Urinary bladder (tissue), 4 donors: ENCODE measurements around the gene ZMIZ2. TPM values are rescaled to one million over a fixed set of nuclear protein-coding genes. Genes with fewer than 3 reads are reported as not detected.

ENCODE experiments used
- DNase-seq: peaks from one replicate; pipeline ENCODE4 v3.0.0-alpha.2; 2015; ENCODE audit errors: extremely low spot score
- H3K27ac ChIP-seq: one replicate; pipeline ENCODE4 v1.5.1; 2013; ENCODE audit warnings: low read depth, mild to moderate bottlenecking, moderate library complexity
- H3K36me3 ChIP-seq: one replicate; pipeline ENCODE4 v1.6.1; 2013; ENCODE audit warnings: mild to moderate bottlenecking, moderate library complexity; ENCODE audit not compliant: insufficient read depth
- H3K4me1 ChIP-seq: one replicate; pipeline ENCODE4 v1.6.1; 2013; ENCODE audit warnings: mild to moderate bottlenecking, moderate library complexity; ENCODE audit not compliant: insufficient read depth
- H3K4me3 ChIP-seq: one replicate; pipeline ENCODE4 v1.5.1; 2013; ENCODE audit warnings: low read depth, low read length
- WGBS: extraction: QIAGEN DNeasy Blood & Tissue Kit; methylation state at CpG from one replicate; pipeline ENCODE4 v1.1.7; 2013; 5-methylcytosine and 5-hydroxymethylcytosine counted together
- polyA plus RNA-seq: library from polyadenylated mRNA; stranded (reverse); fragments of 200-250 nt; gene quantifications from one replicate; pipeline ENCODE4 v1.2.3, GENCODE V29; 2013
- total RNA-seq: library from RNA; depleted of rRNA; stranded (reverse); fragments of >200 nt; gene quantifications from one replicate; pipeline ENCODE4 v1.2.3, GENCODE V29; 2014
- donor health status: healthy with polysubstance abuse.
- donor health status: healthy.

Gene ZMIZ2
- total and polyA plus RNA-seq, 2 donors: 13.3 to 36.7 TPM

DNA sequence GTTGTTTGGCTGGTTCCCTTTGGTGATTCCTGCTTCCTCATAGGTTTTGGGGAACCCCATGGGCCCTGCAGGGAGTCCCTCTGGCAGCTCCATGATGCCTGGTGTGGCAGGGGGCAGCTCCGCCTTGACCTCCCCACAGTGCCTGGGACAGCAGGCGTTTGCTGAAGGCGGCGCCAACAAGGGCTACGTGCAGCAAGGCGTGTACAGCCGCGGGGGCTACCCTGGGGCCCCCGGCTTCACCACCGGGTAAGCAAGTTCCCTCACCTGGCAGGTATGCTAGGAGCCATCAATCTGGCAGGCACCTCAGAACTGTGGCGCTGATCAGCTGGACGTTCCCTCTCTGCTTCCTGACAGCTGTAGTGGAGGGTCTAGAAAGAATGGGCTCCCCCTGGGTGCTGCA is 8.3 kb downstream of the ZMIZ2 start:
- Histone ChIP-seq H3K4me3 (no peak overlapping the region), H3K36me3 (peaks cover 5% of the 10 kb centered on the region), H3K27ac (no peak overlapping the region), H3K4me1 (no peaks in the 10 kb centered on the region)
- no peak for DNase-seq
- 77% methylated on average over 12 of the region's 12 CpGs for WGBS

DNA sequence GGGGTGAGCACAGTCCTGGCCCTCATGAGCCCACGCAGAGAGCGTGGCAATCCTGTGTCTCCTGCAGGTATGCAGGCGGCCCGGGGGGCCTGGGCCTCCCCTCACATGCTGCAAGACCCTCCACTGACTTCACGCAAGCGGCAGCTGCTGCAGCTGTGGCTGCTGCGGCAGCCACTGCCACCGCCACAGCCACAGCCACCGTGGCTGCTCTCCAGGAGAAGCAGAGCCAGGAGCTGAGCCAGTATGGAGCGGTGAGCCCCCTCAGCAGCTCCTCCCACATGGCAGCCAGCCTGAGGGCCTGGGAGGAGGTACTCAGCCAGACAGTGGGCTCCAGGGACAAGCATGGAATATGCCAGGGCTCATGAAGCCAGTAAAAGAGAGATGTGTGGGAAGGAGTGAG is 8.7 kb downstream of the ZMIZ2 start:
- H3K4me1 ChIP-seq: no peaks in the 10 kb centered on the region
- no peak overlapping the region for H3K4me3 ChIP-seq
- 30% methylated on average over 10 of the region's 10 CpGs for WGBS
- peaks cover 5% of the 10 kb centered on the region for H3K36me3 ChIP-seq
- DNase-seq: no peak
- no peak overlapping the region for H3K27ac ChIP-seq

DNA sequence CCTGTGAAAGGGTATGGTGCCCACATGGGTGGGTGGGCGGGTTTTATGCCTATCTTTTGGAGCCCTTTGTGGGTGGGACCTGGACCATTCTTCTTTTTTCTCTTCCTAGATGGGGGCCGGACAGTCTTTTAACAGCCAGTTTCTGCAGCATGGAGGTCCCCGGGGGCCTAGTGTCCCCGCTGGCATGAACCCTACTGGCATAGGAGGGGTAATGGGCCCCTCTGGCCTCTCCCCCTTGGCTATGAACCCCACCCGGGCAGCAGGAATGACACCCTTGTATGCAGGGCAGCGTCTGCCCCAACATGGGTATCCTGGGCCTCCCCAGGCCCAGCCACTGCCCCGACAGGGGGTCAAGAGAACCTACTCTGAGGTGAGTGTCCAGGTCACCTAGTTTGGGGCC is 9.1 kb downstream of the ZMIZ2 start:
- no peak overlapping the region for H3K4me3 ChIP-seq
- H3K27ac ChIP-seq: no peak overlapping the region
- H3K36me3 ChIP-seq: peaks cover 5% of the 10 kb centered on the region
- no peak for DNase-seq
- H3K4me1 ChIP-seq: no peaks in the 10 kb centered on the region
- 78% methylated on average over 7 of the region's 7 CpGs for WGBS

DNA sequence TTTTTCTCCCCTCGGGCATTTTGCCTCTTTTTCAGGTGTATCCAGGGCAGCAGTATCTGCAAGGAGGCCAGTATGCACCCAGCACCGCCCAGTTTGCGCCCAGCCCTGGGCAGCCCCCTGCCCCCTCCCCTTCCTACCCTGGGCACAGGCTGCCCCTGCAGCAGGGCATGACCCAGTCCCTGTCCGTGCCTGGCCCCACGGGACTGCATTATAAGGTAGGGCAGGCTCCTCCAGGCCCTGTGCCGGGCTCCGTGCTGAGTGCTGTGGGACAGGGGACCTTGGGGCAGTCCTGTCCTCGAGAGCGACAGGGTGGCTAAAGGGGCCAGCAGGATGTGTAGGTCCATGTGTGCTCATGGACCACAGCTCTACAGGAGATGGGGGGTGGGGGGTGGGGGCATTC is 10.6 kb downstream of the ZMIZ2 start:
- Histone ChIP-seq H3K27ac (no peak overlapping the region), H3K4me3 (no peak overlapping the region), H3K36me3 (peaks cover 5% of the 10 kb centered on the region), H3K4me1 (no peaks in the 10 kb centered on the region)
- WGBS: 94% methylated on average over 9 of the region's 9 CpGs
- DNase-seq: no peak

DNA sequence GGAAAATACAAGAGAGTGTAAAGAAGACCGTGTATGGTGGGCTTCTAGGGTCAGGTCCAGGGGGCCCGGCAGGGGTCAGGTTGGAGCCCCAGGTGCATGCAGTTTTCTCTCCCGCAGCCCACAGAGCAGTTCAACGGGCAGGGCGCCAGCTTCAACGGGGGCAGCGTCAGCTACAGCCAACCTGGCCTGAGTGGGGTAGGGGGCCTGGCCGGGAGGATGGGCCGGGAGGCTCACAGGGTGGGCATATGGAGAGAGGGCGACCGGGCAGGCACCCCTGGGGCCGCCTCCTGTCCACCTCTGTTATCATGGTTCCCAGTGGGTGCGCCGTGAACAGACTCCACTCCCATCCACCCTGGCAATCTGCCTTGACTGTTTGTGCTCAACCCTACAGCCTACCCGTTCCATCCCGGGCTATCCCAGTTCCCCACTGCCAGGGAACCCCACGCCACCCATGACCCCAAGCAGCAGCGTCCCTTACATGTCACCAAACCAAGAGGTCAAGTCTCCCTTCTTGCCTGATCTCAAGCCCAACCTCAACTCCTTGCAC is 11.5 kb downstream of the ZMIZ2 start:
- Histone ChIP-seq H3K4me1 (no peaks in the 10 kb centered on the region), H3K4me3 (no peak overlapping the region), H3K27ac (no peak overlapping the region), H3K36me3 (peaks cover 5% of the 10 kb centered on the region)
- 92% methylated on average over 18 of the region's 18 CpGs for WGBS
- no peak for DNase-seq

DNA sequence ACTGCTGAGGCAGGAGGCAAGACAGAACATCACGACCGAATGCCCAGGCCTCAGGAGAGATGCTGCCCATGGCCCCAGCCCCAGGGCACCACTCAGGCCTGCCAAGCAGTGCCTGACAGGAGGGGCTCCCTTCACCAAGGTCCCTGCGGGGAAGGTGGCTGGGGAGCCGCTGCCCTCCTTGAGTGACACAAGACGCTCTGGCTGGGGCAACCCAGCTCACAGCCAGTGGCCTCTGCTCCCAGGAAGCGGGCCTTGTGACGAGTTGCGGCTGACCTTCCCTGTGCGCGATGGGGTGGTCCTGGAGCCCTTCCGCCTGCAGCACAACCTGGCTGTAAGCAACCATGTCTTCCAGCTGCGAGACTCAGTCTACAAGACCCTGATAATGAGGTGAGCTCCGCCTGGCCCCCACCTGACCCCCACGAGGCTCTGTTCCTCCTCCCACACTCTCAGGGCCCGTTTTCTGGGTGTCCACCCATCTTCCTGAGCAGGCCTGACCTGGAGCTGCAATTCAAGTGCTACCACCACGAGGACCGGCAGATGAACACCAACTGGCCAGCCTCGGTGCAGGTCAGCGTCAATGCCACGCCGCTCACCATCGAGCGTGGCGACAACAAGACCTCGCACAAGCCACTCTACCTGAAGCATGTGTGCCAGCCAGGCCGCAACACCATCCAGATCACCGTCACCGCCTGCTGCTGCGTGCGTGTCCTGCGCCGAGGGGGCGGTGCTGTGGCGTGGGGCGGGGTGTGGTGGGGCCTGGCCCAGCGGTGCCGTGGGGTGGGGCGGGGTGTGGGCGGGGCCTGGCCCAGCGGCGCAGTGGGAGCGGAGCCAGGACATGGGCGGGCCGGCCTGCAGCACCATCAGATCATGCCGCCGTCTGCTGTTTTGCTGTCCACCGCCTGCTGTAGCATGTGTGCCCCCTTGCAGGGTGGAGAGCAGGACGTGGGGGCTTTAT is 12.8 kb downstream of the ZMIZ2 start:
- peaks cover 10% of the 10 kb centered on the region for H3K36me3 ChIP-seq
- H3K4me3 ChIP-seq: no peak overlapping the region
- no peak for DNase-seq
- H3K4me1 ChIP-seq: no peaks in the 10 kb centered on the region
- H3K27ac ChIP-seq: peak overlapping the region; percentile 53
- 70% methylated on average over 48 of the region's 48 CpGs for WGBS

DNA sequence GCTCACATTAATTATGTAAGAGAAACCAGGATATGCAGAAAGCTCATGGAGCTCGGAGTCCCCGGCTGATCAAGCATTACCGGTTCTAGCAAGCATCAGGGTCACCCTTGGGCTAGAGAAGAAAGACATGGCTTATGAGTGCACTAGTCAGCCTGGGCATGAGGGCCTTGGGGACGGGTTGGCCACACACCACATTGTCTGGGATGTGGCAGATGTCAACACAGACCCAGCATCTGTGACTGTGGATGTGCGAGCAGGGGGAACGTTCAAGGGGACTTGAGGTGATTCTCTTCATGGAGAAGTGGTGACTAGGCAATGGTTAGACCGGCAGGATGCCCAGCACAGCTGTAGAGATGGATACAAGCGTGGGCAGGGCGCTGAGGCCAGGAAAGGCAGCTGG is 13.7 kb downstream of the ZMIZ2 start:
- WGBS: 84% methylated on average over 9 of the region's 9 CpGs
- H3K4me1 ChIP-seq: no peaks in the 10 kb centered on the region
- H3K27ac ChIP-seq: no peak overlapping the region
- H3K4me3 ChIP-seq: no peak overlapping the region
- H3K36me3 ChIP-seq: peaks cover 10% of the 10 kb centered on the region
- DNase-seq: no peak

DNA sequence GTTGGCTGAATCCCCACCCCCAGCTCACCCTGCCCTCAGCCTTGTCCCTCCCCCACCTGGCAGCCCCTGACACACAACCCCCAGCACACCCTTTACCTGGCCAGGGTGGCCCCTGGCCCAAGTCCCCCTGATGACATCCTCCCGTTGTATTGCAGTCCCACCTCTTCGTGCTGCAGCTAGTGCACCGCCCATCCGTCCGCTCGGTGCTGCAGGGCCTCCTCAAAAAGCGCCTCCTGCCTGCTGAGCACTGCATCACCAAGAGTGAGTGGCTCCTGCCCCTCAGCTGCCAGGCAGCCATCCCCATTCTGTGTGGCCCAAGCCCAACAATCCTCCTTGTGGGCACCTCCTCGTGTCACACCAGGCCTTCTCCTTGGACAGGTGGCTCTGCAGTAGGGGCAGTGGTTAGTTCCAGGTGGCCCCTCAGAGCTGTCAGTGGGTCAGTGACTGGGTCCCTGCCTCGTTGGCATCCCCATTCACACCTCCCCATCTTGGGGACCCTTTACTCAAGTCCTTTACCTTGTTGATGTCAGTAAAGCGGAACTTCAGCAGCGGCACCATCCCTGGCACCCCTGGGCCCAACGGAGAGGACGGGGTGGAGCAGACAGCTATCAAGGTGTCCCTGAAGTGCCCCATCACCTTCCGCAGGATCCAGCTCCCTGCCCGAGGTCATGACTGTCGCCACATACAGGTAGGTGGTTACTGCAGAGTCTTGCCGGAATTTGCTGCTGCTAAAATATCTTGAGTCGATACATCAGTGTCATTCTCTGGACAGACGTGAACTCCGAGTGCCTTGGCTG is 14.3 kb downstream of the ZMIZ2 start:
- H3K4me1 ChIP-seq: no peaks in the 10 kb centered on the region
- no peak overlapping the region for H3K27ac ChIP-seq
- H3K36me3 ChIP-seq: peaks cover 10% of the 10 kb centered on the region
- no peak overlapping the region for H3K4me3 ChIP-seq
- WGBS: 92% methylated on average over 20 of the region's 20 CpGs
- no peak for DNase-seq

DNA sequence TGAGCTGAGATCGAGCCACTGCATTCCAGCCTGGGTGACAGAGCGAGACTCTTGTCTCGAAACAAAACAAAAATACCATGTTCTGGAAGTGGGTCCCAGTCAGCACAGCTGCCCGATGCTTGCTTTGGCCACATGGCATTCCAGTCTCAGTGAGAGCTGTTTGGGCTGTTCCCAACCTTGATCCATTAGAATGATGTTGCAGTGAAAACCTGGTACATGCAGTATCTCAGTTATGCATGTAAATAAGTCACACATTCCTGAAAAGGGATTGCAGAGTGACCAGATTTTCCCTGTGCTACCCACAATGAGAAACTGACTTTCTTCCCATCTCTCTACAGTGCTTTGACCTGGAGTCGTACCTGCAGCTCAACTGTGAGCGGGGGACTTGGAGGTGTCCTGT is 15.4 kb downstream of the ZMIZ2 start:
- Histone ChIP-seq H3K36me3 (peaks cover 10% of the 10 kb centered on the region), H3K4me1 (no peaks in the 10 kb centered on the region), H3K4me3 (no peak overlapping the region), H3K27ac (no peak overlapping the region)
- 95% methylated on average over 6 of the region's 6 CpGs for WGBS
- no peak for DNase-seq

DNA sequence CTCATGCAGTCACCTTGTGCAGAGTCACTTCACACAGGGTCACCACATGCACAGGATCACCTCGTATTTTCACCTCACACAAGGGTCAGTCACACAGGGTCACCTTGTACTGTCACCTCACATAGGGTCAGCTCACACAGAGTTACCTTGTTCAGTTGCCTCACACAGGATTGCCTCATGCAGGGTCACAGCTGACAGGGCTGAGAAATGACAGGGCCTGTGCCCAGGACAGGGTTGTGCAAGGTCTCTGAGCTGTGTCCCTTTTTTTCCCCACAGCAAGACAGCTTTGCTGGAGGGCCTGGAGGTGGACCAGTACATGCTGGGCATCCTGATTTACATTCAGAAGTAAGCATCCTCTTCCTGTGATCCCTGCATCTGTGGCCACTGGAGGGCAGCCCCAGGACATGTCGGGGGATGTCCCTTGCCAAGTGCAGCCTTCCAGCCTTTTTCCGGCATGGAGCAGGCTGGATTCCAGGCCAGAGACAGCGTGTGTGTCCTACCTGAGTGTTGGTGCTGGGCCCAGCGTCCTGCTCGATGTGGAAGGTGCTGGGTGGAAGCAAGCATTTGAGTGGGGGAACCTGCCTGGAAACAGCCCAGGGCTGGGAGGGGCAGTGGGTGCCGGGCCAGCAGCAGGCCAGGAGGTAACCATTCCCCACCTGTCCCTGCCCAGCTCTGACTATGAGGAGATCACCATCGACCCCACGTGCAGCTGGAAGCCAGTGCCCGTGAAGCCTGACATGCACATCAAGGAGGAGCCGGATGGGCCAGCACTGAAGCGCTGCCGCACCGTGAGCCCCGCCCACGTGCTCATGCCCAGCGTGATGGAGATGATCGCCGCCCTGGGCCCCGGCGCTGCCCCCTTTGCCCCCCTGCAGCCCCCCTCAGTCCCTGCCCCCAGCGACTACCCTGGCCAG is 16.3 kb downstream of the ZMIZ2 start:
- no peak for DNase-seq
- H3K4me1 ChIP-seq: no peaks in the 10 kb centered on the region
- H3K27ac ChIP-seq: no peak overlapping the region
- 88% methylated on average over 22 of the region's 22 CpGs for WGBS
- no peak overlapping the region for H3K4me3 ChIP-seq
- H3K36me3 ChIP-seq: peaks cover 10% of the 10 kb centered on the region

DNA sequence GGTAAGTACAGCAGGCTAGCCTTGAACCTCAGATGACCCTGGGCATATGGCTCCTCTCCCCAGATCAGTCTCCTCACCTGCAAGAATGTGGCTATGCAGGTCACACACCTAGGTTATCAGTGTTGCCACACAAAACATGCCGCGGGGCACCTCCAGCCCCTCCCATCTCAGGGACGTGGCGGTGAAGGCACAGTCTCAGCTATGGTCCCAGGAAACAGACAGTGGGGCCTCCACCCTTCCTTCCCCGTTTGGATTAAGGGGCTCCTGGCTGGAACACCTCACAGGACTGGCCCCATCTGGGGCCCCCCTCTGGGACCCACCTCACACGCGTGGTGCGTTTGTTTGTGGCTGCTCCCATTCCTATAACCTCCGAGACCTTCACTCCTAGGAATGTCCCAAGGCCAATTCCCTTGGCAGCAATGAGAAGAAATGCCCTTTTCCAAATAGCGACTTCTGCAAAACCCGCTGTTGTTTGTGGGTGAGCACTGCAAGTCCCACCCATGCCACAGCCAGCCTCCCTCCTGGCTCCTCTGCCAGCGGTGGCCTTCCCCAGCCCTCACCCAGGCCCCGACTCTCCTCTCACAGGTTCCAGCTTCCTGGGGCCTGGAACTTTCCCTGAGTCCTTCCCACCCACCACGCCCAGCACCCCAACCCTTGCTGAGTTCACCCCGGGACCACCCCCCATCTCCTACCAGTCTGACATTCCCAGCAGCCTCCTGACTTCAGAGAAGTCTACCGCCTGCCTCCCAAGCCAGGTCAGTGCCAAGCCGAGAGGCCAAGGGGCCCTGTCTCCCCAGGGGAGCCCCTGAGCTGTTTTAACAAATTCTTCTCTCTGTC is 17.1 kb downstream of the ZMIZ2 start:
- Histone ChIP-seq H3K4me1 (no peaks in the 10 kb centered on the region), H3K36me3 (peaks cover 7% of the 10 kb centered on the region), H3K27ac (no peak overlapping the region), H3K4me3 (no peak overlapping the region)
- 92% methylated on average over 17 of the region's 17 CpGs for WGBS
- DNase-seq: no peak

DNA sequence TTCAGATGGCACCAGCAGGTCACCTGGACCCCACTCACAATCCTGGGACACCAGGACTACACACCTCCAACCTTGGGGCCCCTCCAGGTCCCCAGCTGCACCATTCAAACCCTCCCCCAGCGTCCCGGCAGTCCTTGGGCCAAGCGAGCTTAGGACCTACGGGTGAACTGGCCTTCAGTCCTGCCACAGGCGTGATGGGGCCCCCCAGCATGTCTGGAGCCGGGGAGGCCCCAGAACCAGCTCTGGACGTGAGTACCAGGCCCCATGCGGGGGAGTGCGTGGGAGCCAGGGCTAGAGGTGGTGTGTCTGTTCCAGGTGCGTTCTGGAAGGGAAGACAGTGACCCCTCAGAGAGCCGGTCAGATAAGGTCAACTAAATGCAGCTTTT is 17.8 kb downstream of the ZMIZ2 start:
- H3K4me1 ChIP-seq: no peaks in the 10 kb centered on the region
- H3K36me3 ChIP-seq: peaks cover 5% of the 10 kb centered on the region
- 92% methylated on average over 11 of the region's 11 CpGs for WGBS
- no peak overlapping the region for H3K27ac ChIP-seq
- H3K4me3 ChIP-seq: no peak overlapping the region
- no peak for DNase-seq
